Inferior parietal cortex (tissue), 1 donor: ENCODE measurements around the gene CDK7.

Experiments used
- DNase-seq: peaks from one replicate; pipeline ENCODE4 v3.0.0-alpha.2; 2016; ENCODE audit errors: extremely low spot score

The CDK7 gene

DNA sequence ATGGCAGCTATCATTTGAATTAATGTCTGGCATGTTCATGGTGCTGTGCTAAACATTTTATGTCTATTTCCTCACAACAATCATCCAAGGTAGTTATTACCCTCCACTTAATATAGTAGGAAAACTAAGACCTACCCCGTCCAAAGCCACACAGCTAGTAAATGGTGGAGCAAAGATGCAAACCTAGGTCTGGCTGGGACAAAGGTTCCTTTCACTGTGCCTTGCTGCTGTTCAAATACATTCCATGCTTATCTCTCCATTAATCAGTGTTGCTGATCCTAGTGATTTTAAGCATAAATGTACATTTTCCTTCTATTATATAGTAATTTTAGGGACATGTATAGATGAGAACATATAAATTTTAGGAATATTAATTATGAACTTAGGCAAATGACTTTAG lies 59.2 kb downstream of the CDK7 start:
- DNase-seq = no peak

DNA sequence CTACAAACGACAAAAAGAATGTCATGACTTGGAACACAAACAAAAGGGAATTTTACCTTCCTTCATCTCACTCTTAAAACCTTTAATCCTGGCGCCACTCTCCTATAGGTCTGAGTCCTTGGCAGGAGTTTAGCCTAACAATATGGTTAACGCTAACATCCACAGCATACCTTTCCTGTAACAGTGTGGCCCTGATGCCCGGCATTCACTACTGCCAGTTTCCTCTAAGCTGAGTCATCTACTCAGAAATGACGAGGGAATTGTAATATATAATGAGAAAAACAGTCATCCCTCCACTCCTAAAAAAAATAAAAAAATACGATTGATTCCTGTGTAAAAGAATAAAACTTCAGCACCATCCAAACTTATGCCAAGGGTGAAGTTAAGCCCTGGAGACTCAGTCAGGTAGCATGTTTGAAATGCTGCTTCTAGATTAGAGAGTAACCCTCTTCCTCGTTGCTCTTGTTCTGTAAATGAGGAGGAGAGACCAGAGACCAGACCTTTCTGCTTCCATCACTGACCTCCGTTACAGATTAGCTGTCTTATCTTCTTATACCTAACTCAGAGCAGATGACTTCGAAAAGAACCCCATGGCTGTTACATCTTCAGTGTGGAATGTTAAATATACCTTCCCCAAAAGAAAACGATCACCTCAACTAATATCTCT lies 60.5 kb downstream of the CDK7 start:
- DNase-seq = no peak

GRCh38 chr5:69299625-69300024 lies 64.9 kb downstream of the CDK7 start:
- DNase-seq = no peak

DNA sequence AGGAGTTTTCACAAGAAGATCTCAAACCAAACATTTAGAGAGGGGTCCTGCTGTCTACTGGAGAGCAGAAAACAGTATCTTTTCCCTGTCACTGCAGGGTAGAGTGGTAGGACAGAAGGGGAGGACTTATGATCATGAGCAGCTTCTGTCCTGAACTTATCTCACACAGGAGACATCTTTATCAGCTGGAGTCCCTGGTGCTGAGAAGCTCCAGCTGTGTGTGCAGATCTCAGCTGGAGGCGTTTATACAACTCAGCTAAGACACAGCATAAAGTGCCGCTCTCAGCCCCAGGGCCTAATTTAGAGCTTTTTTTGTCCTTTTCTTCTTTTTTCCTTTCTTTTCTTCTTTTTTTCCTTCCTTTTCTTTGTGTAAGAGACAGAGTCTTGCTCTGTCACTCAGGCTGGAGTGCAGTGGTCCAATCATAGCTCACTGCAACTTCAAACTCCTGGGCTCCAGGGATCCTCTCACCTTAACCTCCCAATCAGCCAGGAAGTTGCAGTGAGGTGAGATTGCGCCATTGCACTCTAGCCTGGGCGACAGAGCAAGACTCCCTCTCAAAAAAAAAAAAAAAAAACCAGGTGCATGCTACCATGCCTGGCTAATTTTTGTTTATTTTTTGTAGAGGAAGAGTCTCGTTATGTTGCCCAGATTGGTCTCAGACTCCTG lies 66.0 kb downstream of the CDK7 start:
- DNase-seq = no peak

DNA sequence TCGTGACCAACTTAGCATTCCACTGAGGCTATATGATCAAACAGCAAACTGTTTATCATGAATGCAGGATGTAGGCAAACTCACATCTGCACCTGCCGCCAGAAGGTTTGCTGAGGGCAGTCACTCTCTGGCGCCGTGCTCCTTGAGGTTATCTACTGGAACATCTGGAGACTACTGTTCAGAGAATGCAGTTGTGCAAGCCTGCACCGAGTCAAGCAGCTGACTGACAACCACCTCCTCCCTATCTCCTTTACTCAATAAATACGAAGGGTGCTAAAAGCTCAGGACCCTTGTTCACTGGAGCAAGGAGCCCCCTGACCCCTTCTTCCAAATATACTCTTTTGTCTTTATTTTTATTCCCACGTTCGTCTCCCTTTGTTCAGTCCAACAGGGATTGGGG lies 70.8 kb downstream of the CDK7 start:
- DNase-seq = no peak

- DNase-seq = no peak
Measured at GRCh38 chr5:69308046-69308553, 73.4 kb downstream of the CDK7 start.

DNA sequence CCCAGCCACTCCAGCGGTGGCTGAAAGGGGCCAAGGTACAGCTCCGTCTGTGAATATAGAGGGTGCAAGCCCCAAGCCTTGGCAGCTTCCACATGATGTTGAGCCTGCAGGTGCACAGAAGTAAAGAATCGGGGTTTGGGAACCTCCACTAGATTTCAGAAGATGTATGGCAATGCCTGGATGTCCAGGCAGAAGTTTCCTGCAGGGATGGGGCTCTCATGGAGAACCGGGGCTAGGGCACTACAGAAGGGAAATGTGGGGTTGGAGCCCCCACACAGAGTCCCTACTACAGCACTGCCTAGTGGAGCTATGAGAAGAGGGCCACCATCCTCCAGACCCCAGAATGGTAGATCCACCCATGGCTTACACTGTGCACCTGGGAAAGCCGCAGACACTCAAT lies 74.7 kb downstream of the CDK7 start:
- no peak for DNase-seq

GRCh38 chr5:69312459-69313160 lies 77.9 kb downstream of the CDK7 start:
- no peak for DNase-seq

- DNase-seq = no peak
Measured at GRCh38 chr5:69313428-69313827, 78.7 kb downstream of the CDK7 start.

GRCh38 chr5:69315972-69316371 lies 81.3 kb downstream of the CDK7 start:
- no peak for DNase-seq

GRCh38 chr5:69317391-69317790 lies 82.7 kb downstream of the CDK7 start:
- DNase-seq = no peak

GRCh38 chr5:69326365-69326764 lies 91.7 kb downstream of the CDK7 start:
- DNase-seq = no peak
